HG03108 (cell line): Measurements from ENCODE around the gene NPC2.

Experiments
- ATAC-seq: cut with Tn5 transposase; IDR thresholded peaks from one replicate; pipeline ENCODE4 v1.9.1; 2021; ENCODE audit warnings: moderate library complexity; ENCODE audit not compliant: unreplicated experiment

NPC2 gene

DNA sequence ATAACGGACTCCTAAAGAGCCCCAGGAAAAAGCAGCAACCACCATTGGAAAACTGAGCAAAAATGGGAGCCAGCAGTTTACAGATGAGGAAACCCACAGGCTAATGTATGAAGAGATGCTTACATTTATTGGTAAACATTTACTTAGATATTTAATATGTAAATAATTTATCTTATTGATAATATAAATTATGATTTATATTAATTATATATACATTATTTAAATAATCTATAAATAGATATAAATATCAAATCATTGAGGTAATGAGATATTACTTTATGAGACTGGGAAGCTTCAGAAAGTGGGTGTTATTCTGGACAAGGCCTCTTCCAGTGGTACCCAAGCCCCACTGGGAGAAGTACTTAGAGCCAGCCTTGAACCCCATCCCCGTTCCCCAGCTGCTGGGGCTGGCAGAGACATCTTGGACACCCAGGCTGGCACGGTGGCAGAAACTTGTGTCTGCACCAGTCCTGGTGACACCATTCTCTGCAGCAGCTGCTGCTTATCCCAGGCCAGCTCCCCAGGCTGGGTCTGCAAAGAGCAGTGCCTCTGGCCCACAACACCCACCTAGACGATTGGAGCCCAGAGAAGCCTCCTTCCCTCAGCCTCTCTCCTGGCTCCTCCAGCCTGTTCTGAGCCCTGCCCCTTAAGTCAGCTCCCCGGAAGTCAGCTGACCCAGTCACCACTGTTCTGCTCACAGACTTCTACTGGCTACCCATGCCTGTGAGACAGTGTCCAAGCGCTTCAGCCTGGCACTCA lies 26.4 kb upstream of the NPC2 start:
- no peak for ATAC-seq

DNA sequence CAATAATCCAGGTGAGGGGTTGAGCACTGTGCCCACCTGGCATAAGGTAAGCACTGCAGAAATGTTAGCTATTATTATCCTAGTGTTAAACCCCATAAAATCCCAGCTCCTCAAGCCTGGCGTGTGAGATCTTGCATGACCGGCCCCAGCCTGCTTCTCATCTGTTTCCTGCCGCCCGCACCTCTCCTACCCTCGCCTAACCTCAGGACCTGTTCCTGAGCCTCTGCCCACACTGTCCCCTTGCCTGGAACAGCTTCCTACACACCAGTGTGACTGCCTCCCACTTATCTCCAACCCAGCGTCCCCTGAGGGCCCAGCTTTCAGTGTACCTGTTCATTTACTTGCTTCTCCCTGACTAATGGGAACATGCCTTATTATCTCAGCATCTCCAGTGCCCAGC lies 25.1 kb upstream of the NPC2 start:
- no peak for ATAC-seq

GRCh38 chr14:74517731-74518130 lies 24.6 kb upstream of the NPC2 start:
- ATAC-seq: no peak

DNA sequence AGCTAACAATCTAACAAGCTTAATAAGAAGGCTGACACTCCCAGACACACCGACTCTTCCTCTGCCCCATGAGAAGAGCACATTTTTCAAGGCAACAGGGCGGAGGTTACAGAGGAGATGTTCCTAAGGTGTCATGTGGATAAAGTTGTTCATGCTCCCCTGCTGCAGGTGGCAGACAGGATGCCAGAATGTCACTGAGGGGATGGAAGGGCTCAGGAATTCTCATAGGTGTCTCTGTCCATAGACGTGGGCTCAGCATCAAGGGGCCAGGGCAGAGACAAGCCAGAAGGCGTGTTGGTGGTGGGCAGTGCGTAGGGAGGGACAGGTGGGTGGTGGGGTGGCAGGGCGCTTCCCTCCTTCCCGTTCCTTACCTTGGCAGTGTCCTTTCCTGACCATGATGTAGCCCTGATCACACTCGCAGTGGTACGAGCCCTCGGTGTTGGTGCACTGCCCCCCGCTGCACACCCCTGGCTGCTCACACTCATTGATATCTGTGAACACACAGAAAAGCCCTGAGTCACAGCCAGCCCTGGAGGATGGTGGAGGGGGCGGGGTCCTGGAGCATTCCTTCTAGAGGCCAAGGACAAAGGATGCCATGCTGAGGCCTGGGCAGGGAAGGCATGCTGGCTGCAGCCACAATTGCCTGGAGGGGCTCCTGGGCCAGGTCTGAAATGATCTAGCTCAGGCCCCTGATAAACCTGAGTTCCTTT lies 23.5 kb upstream of the NPC2 start:
- ATAC-seq: no peak

DNA sequence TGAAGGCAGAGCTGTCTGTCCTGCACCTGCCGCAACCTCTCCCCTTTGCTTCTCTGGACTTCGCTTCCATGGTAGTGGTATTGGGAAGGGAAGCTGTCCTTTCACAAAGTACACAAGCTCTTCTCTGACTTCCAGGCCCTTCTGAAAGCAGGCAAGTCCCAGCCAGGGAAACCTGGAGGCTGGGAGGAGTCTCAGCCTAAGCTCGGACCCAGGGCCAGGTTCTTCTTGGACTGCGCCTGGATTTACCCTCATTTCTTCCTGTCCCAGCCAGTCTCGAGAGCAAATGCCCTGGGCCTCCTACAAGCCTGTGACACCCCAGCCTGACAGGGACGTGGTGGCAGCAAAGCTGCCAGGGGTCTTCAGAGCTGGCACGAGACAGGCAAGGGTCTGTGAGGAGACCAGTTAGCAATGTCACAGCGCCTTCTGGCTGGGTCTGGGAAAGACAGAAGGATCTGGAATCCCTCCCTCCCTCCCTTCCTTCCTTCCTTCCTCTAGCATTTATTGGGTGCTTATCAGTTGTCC lies 22.8 kb upstream of the NPC2 start:
- ATAC-seq: no peak

GRCh38 chr14:74514471-74514941 lies 21.4 kb upstream of the NPC2 start:
- ATAC-seq: no peak

DNA sequence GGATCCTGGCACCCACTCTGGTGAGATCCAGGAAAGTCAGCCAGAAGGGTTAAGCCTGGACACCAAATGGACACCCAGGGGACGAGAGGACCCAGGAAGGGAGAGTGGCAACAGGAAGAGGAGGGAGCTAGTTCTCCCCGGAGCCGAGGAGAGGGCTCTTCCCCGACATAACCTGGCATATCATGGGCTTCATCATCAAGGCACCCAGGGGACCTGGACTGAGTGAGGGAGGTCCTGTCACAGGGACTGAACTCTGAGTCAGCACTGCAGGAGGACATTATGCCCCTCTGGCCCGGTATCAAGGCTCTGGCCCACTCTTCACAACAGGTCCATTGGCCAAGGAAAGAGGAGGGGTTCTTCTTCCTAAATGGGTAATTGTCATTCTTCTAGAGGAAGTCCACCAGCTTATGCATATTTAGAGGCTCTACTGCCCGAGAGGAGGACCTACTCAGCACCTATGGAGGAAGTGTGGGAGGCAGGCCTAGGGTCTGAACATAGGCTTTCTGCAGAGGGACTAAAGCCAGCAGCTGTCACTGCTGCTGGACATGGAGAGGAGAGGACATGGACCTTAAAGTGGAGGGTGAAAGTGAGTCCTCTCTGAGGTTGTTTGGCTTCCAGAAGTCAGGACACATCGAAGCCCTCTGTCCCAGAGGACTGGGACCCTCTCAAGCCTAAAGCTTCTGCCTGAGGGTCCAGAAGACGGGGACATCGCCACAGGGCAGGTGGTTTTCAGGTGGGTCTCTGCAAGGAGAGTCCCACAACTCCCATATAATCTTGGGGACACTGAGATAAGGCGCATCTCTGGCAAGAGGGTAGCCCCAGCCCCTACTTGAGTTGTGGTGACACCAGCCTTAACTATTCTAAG lies 19.1 kb upstream of the NPC2 start:
- ATAC-seq: no peak

GRCh38 chr14:74510959-74511409 lies 17.9 kb upstream of the NPC2 start:
- no peak for ATAC-seq

DNA sequence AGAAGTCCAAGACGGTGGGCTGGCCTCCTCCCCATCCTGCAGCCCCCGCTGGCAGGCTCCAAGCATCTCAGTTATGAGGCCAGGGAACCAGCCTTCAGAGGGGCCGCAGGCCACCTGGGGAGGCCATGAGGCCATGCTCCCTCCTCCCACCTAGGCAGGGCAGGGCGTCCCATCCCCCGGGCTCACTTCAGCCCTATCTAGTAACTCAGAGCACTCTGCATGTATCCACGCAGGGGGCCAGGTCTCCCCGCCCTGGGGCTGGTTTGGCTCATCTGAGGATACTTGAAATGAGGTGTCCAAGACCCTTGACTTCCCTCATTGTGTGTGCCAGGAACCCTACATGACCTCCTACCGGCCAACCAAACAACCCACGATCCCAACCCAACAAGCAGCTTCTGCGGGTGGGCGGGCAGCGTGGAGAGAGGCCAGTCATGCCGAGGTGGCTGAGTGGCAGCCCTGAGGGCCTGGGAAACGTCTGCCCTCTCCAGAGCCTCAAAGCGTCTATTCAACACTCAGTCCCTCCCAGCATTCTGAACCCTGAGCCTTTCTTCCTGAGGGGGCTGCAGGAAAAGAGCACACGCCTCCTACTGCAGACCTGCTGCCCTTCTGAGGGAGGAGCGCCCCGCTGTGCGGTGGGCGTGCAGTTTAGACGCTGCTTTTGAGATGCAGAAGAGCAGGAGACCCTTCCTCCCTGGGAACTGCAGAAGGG lies 17.3 kb upstream of the NPC2 start:
- ATAC-seq: no peak

DNA sequence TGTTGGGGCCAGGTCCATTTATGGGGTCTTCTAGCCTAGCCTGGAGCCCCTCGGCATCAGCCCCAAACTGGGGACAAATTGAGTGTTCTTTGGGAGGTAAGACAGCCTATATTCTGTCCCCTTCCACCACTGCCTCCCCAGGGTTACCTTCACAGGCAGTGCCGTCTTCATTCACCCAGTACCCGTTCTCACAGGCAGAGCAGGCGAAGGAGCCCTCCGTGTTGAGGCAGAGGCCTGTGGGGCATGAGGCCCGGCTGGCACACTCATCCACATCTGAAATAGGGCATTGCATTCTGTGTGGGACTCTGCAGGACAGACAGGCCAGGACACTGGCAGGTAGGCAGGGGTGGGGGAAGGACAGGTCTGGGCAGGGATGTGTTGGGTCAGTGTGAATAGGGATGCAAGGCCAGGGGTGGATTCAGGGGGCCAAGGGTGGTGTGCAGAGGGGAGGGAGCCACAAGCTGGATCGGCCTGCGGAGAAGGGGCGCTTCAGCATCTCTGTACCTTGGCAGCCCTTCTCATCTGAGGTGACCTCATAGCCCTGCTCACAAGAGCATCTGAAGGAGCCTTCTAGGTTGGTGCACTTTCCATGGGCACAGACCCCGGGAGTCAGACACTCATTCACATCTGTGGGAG lies 16.6 kb upstream of the NPC2 start:
- ATAC-seq: no peak

- ATAC-seq: no peak
These were observed 15.8 kb upstream of the NPC2 start for GRCh38 chr14:74508844-74509428.

GRCh38 chr14:74508292-74508731 lies 15.2 kb upstream of the NPC2 start:
- no peak for ATAC-seq

- no peak for ATAC-seq
These were observed 14.7 kb upstream of the NPC2 start for GRCh38 chr14:74507840-74508239.

GRCh38 chr14:74507085-74507484 lies 14.0 kb upstream of the NPC2 start:
- ATAC-seq: no peak

DNA sequence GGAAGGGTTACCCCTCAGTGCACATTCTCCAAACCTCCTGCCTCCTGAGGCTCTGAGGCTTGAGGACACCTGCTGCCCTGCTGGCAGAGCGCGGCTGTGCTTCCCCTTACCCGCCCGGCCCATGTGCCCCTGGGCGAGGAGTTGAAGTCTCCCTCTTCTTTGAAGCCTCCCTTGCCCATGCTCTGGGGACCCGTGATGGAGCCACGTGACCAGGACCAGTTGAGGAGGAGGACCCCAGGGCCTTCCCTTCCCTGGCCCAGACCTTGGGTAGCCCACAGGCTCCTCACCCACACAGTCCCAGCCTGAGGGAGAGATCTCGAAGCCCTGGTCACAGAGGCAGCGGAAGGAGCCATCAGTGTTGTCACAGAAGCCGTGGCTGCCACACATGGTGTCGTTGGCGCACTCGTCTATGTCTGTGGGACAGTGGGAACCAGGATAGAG lies 13.3 kb upstream of the NPC2 start:
- ATAC-seq: no peak

DNA sequence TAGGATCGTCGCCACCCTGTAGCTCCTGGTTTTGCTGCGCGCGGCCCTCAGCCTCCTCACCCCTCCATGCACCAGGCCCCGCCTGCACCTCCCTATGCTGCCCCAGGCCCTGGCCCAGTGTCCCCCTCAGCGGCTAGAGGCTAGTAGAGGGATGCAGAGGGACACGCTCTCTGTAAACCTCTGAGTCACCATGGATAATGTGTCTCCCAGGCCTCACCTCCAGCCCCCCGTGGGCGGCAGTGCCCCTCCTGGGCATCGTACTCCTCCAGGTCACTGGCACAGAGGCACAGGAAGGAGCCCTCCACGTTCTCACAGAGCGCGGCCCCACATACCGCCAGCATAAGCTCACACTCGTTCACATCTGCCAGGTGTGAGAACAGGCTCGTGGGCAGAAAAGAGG lies 12.7 kb upstream of the NPC2 start:
- ATAC-seq: no peak

DNA sequence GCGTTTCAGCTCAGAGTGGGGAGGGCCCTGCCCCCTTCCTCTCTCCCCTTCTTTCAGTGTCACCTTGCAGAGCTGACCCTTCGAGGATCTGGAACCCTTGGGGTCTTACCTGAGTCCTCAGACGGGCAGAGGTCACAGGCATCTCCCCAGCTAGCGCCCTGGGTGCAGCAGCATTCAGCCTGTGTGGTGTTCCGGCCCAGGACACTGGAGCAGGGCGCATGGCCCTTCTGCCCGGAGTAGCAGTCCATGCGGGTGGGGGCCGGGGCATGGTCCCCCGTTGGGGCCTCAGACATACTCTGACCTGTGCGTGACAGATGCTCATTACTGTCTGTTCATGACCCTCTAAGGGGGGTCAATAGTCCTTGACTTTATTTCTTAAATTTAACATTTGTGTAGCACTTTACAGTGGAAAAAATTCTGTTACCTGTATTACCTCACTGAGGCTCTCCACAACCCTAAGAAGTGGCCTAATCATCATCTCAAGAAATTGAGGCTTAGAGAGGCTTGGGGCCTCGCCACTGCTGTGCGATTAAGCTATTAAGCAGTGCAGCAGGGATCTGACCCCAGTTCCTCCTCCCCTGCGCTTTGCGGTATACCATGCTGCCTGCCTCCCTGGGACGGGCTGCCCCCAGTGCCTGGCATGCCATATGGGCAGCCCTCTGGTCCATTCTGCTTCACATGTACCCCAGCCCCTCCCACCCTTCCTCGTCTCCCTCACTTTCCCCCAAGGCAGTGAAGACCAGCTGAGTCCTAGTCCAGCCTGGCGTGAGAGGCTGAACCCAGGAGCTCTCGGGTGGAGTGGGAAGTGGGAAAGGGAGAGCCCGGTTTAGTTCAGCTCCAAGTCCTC lies 12.0 kb upstream of the NPC2 start:
- no peak for ATAC-seq

GRCh38 chr14:74504412-74504811 lies 11.3 kb upstream of the NPC2 start:
- no peak for ATAC-seq

- ATAC-seq: no peak
These were observed 10.8 kb upstream of the NPC2 start for GRCh38 chr14:74503938-74504335.
